ENCODE measurements around the gene GPR42. TPM values are rescaled to one million over a fixed set of nuclear protein-coding genes. Genes with fewer than 3 reads are reported as not detected.

The GPR42 gene
- total RNA-seq, 2 donors from 2014 or later, result 1.1 to 1.9 TPM

GRCh38 chr19:35380450-35381124 lies 9.7 kb downstream of the GPR42 start:
- Mint-ChIP-seq H3K4me1 (ENCODE audit: low read depth) (peaks cover 11% of the 10 kb centered on the region), H3K27me3 (ENCODE audit: low read depth) (peaks cover 47% of the 10 kb centered on the region), H3K4me3 (no peak overlapping the region), H3K27ac (no peak overlapping the region), H3K9me3 (peaks cover 2 to 4% of the 10 kb centered on the region in 2 donors), H3K36me3 (ENCODE audit: insufficient read depth in 2 of 2) (peaks cover 3 to 5% of the 10 kb centered on the region in 2 donors)
- ATAC-seq (replicated peaks in 1 of 2), result no peak
- DNase-seq, result no peak

DNA sequence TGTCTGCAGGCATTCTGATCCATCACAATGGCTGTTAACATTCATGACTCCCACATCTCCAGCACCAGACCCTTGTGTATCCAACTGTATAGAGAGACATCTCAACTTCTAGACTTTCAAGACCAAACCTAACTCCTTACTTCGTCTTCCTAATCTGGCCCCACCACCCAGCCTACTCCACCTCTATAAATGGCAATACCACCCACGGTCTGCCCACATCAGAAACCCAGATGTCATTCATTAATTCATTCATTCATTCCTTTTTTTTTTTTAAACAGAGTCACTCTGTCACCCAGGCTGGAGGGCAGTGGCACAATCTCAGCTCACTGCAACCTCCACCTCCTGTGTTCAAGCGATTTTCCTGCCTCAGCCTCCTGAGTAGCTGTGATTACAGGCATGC lies 10.4 kb downstream of the GPR42 start:
- Mint-ChIP-seq H3K9me3 (peaks cover 2 to 4% of the 10 kb centered on the region in 2 donors), H3K27ac (no peak overlapping the region), H3K36me3 (ENCODE audit: insufficient read depth in 2 of 2) (peaks cover 4 to 6% of the 10 kb centered on the region in 2 donors), H3K27me3 (ENCODE audit: low read depth) (peaks cover 40% of the 10 kb centered on the region), H3K4me3 (no peak overlapping the region), H3K4me1 (ENCODE audit: low read depth) (peaks cover 7% of the 10 kb centered on the region)
- ATAC-seq (replicated peaks in 1 of 2), result no peak
- DNase-seq, result no peak

GRCh38 chr19:35381926-35382325 lies 11.1 kb downstream of the GPR42 start:
- H3K27me3 Mint-ChIP-seq (ENCODE audit: low read depth), result peaks cover 40% of the 10 kb centered on the region
- DNase-seq (no peak), ATAC-seq (replicated peaks in 1 of 2) (no peak)
- peaks cover 6 to 11% of the 10 kb centered on the region in 2 donors for H3K36me3 Mint-ChIP-seq (ENCODE audit: insufficient read depth in 2 of 2)
- H3K9me3 Mint-ChIP-seq, result peaks cover 5 to 6% of the 10 kb centered on the region in 2 donors
- H3K4me3 Mint-ChIP-seq, result no peak overlapping the region
- peaks cover 5% of the 10 kb centered on the region for H3K4me1 Mint-ChIP-seq (ENCODE audit: low read depth)
- H3K27ac Mint-ChIP-seq, result no peak overlapping the region

DNA sequence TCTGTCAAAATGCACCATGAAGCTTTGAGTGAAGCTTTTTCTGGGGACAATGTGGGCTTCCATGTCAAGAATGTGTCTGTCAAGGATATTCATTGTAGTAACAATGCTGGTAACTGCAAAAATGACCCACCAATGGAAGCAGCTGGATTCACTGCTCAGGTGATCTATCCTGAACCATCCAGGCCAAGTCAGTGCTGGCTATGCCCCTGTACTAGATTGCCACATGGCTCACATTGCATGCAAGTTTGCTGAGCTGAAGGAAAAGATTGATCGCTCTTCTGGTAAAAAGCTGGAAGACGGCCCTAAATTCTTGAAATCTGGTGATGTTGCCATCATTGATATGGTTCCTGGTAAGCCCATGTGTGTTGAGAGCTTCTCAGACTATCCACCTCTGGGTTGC lies 12.7 kb downstream of the GPR42 start:
- no peak overlapping the region for H3K4me3 Mint-ChIP-seq
- no peaks in the 10 kb centered on the region for H3K4me1 Mint-ChIP-seq (ENCODE audit: low read depth)
- ATAC-seq (replicated peaks in 1 of 2), result no peak
- no peak for DNase-seq
- peaks cover 5% of the 10 kb centered on the region in 2 donors for H3K9me3 Mint-ChIP-seq
- no peak overlapping the region for H3K27ac Mint-ChIP-seq
- peaks cover 6 to 11% of the 10 kb centered on the region in 2 donors for H3K36me3 Mint-ChIP-seq (ENCODE audit: insufficient read depth in 2 of 2)
- H3K27me3 Mint-ChIP-seq (ENCODE audit: low read depth), result peaks cover 28% of the 10 kb centered on the region

DNA sequence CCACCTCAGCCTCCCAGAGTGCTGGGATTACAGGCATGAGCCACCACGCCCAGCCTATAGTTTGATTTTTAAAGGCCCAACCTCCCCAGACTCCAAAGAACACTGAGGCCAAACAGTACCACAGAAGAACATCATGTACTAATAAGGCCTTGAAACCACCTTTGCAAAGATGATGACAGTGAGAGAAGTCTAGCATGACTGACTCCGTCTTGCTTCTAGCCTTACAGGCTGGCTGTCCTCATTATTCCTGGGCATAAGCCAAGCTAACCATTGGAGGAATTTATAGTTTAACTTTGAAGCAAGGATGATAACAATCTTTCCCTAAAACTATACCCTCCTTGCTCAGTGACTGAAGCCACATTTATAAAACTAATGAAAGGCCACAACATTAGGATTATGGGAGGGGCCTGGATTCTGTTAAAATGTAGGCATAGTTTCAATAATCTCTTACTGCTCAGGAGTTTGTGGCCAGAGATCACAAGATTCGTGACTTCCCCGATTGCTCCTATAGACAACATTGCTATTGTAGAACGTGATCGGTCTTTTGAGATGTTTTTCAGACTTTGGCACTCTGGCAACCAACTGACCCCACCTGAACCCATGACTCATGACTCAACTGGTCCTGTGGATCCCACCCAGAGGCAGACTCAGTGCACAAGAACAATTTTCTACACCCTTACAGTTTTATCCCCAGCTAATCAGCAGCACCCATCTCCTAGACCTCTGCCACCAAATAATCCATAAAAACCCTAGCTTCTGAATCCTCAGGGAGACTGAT lies 17.6 kb downstream of the GPR42 start:
- no peak overlapping the region for H3K27ac Mint-ChIP-seq
- peaks cover 5% of the 10 kb centered on the region in 2 donors for H3K9me3 Mint-ChIP-seq
- DNase-seq (no peak), ATAC-seq (replicated peaks in 1 of 2) (no peak)
- H3K27me3 Mint-ChIP-seq (ENCODE audit: low read depth), result no peaks in the 10 kb centered on the region
- H3K4me1 Mint-ChIP-seq (ENCODE audit: low read depth), result no peaks in the 10 kb centered on the region
- H3K36me3 Mint-ChIP-seq (ENCODE audit: insufficient read depth in 2 of 2), result peaks cover 5 to 11% of the 10 kb centered on the region in 2 donors
- H3K4me3 Mint-ChIP-seq, result no peak overlapping the region

DNA sequence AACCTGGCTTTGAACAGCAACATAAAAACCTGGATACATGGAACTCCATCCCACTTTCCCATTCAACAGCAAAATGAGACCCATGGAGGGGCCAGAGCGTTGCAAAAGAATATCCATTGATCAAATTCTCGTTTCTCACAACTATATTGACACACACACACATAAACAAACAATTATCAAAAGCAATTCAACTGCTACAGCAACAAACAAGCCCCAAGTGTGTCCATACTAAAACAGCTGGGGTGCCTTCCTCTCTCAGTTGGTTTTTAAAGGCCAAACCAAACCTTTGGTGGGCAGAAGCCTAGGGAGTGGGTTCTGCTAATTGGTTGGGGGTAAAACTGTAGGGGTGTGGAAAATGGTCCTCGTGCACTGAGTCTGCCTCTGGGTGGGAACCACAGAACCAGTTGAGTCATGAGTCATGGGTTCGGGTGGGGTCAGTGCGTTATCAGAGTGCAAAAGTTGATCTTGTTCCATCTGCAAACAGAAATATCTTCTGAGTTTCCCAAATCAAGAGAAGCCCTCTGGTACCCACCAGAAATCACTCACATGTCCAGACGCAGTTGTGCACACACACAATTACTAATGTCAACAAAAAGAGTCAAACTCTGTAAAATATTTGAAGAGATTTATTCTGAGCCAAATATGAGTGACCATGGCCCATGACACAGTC lies 18.5 kb downstream of the GPR42 start:
- peaks cover 5 to 11% of the 10 kb centered on the region in 2 donors for H3K36me3 Mint-ChIP-seq (ENCODE audit: insufficient read depth in 2 of 2)
- no peaks in the 10 kb centered on the region for H3K4me1 Mint-ChIP-seq (ENCODE audit: low read depth)
- no peak overlapping the region for H3K4me3 Mint-ChIP-seq
- peaks cover 5% of the 10 kb centered on the region in 2 donors for H3K9me3 Mint-ChIP-seq
- no peaks in the 10 kb centered on the region for H3K27me3 Mint-ChIP-seq (ENCODE audit: low read depth)
- no peak for DNase-seq
- no peak for ATAC-seq (replicated peaks in 1 of 2)
- H3K27ac Mint-ChIP-seq, result no peak overlapping the region

DNA sequence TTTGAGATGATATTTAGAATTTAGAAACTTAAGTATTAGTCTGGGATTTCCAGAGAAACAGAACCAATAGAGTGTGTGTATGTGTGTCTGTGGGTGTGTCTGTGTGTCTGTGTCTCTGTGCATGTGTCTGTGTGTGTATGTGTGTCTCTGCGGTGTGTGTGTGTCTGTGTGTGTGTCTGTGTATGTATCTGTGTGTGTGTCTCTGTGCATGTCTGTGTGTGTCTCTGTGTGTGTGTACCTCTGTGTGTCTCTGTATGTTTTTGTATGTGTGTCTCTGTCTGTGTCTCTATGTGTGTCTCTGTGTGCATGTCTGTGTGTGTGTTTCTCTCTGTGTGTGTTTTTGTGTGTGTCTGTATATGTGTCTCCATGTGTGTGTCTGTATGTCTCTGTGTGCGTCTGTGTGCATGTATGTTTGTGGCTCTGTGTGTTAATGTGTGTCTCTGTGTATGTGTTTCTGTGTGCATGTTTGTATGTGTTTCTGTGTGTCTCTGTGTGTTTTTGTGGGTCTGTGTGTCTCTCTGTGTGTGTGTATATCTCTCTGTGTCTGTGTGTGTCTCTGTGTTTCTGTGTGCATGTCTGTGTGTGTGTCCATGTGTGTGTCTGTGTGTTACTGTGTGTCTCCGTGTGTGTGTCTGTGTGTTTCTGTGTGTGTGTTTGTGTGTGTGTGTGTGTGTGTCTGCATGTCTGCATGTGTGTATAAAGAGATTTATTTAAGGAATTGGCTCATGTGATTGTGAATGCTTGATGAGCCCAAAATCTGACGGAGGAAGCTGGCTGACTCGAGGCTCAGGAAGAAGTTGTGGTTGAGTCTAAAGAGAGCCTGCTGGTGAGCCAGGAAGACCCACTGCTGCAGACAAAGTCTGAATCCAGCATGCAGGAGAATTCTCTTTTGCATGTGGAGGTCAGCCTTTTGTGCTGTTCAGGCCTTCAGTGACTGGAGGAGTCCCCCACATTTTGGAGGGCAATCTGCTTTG lies 22.2 kb downstream of the GPR42 start:
- Mint-ChIP-seq H3K4me3 (no peak overlapping the region), H3K27ac (no peak overlapping the region), H3K4me1 (ENCODE audit: low read depth) (no peaks in the 10 kb centered on the region), H3K27me3 (ENCODE audit: low read depth) (no peaks in the 10 kb centered on the region), H3K9me3 (no peaks in the 10 kb centered on the region), H3K36me3 (ENCODE audit: insufficient read depth in 2 of 2) (no peaks in the 10 kb centered on the region)
- no peak for ATAC-seq (replicated peaks in 1 of 2)
- DNase-seq, result no peak

GRCh38 chr19:35395382-35396199 lies 24.7 kb downstream of the GPR42 start:
- no peak for DNase-seq
- no peaks in the 10 kb centered on the region for H3K4me1 Mint-ChIP-seq (ENCODE audit: low read depth)
- ATAC-seq (replicated peaks in 1 of 2), result no peak
- no peaks in the 10 kb centered on the region for H3K9me3 Mint-ChIP-seq
- H3K36me3 Mint-ChIP-seq (ENCODE audit: insufficient read depth in 2 of 2), result no peaks in the 10 kb centered on the region
- no peaks in the 10 kb centered on the region for H3K27me3 Mint-ChIP-seq (ENCODE audit: low read depth)
- no peak overlapping the region for H3K4me3 Mint-ChIP-seq
- H3K27ac Mint-ChIP-seq, result no peak overlapping the region

GRCh38 chr19:35396240-35396885 lies 25.5 kb downstream of the GPR42 start:
- Mint-ChIP-seq H3K27me3 (ENCODE audit: low read depth) (no peaks in the 10 kb centered on the region), H3K36me3 (ENCODE audit: insufficient read depth in 2 of 2) (no peaks in the 10 kb centered on the region), H3K27ac (no peak overlapping the region), H3K9me3 (no peaks in the 10 kb centered on the region), H3K4me1 (ENCODE audit: low read depth) (peaks cover 1% of the 10 kb centered on the region), H3K4me3 (no peak overlapping the region)
- no peak for ATAC-seq (replicated peaks in 1 of 2)
- no peak for DNase-seq

GRCh38 chr19:35397064-35397463 lies 26.2 kb downstream of the GPR42 start:
- no peak overlapping the region for H3K27ac Mint-ChIP-seq
- H3K4me1 Mint-ChIP-seq (ENCODE audit: low read depth), result peaks cover 8% of the 10 kb centered on the region
- no peaks in the 10 kb centered on the region for H3K9me3 Mint-ChIP-seq
- H3K4me3 Mint-ChIP-seq, result no peak overlapping the region
- ATAC-seq (replicated peaks in 1 of 2), result no peak
- H3K36me3 Mint-ChIP-seq (ENCODE audit: insufficient read depth in 2 of 2), result no peaks in the 10 kb centered on the region
- no peaks in the 10 kb centered on the region for H3K27me3 Mint-ChIP-seq (ENCODE audit: low read depth)
- no peak for DNase-seq

GRCh38 chr19:35398570-35398969 lies 27.7 kb downstream of the GPR42 start:
- Mint-ChIP-seq H3K9me3 (no peaks in the 10 kb centered on the region), H3K4me3 (no peak overlapping the region), H3K4me1 (ENCODE audit: low read depth) (peaks cover 20% of the 10 kb centered on the region), H3K36me3 (ENCODE audit: insufficient read depth in 2 of 2) (no peaks in the 10 kb centered on the region), H3K27me3 (ENCODE audit: low read depth) (no peaks in the 10 kb centered on the region), H3K27ac (no peak overlapping the region)
- ATAC-seq (replicated peaks in 1 of 2) (no peak), DNase-seq (no peak)

Data from activated T-cell treated with anti-CD3 and anti-CD28 coated beads, Interleukin-2, amount 50 U/mL, for 72 hours (primary cell).